GM12891 (cell line): ENCODE data around the gene SPATA7.
"Not testable (repeated sequence)": the region's sequence is repeated elsewhere in the genome, so short reads cannot be mapped to it uniquely, and the experiment has no call there.

Experiments
- DNase-seq: peaks from one replicate; pipeline ENCODE4 v3.0.0; 2011; ENCODE audit warnings: low spot score; ENCODE audit not compliant: insufficient read length
- FAIRE-seq: peaks from 2 replicates; lab custom pipeline; 2011; peaks lifted over from hg19 to GRCh38; lab: Jason Lieb, UNC
- PAX5 ChIP-seq: IDR thresholded peaks from 2 replicates; pipeline ENCODE4 v1.6.1; 2011; ENCODE audit warnings: low read length, moderate library complexity, mild to moderate bottlenecking; ENCODE audit not compliant: insufficient read depth, severe bottlenecking
- POLR2A ChIP-seq: IDR thresholded peaks from 2 replicates; pipeline ENCODE4 v1.6.1; 2011; ENCODE audit warnings: low read depth, low read length, control low read depth
- POLR2AphosphoS5 ChIP-seq: IDR thresholded peaks from 2 replicates; pipeline ENCODE4 v1.6.1; 2011; ENCODE audit warnings: low read depth, low read length, control low read depth
- POU2F2 ChIP-seq: IDR thresholded peaks from 2 replicates; pipeline ENCODE4 v1.6.1; 2011; ENCODE audit warnings: low read depth, mild to moderate bottlenecking, control low read depth, low read length, moderate library complexity
- SPI1 ChIP-seq: IDR thresholded peaks from 2 replicates; pipeline ENCODE4 v1.6.1; 2011; ENCODE audit warnings: low read depth, low read length, control low read depth
- TAF1 ChIP-seq: IDR thresholded peaks from 2 replicates; pipeline ENCODE4 v1.6.1; 2011; ENCODE audit warnings: low read depth, low read length, control low read depth

SPATA7 gene

DNA sequence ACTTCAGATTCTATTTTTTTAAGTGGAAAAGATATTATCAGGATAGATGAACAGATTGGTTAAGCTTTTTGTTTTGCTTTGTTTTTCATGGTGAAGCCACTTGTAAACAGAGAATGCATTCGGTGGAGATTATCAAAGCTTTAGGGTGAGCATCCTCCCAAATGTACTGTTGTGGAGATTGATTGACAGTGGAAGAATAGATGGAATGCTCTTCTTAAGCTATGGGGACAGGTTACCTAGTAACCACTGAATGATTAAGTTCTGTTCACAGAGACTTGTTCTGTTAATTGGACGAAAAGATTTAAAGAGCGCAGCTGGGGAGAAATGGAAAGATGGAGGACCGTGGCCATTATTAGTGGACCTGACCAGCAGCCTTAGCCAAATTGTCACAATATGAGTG, 21.8 kb upstream of the SPATA7 start:
- no peak for FAIRE-seq
- TF ChIP-seq SPI1: no peak
- TF ChIP-seq POU2F2: no peak
- TF ChIP-seq TAF1: no peak
- TF ChIP-seq POLR2AphosphoS5: no peak
- TF ChIP-seq POLR2A: no peak
- no peak for TF ChIP-seq PAX5

GRCh38 chr14:88364710-88365413, 20.6 kb upstream of the SPATA7 start:
- DNase-seq: no peak
- no peak for FAIRE-seq
- TF ChIP-seq POLR2A: no peak
- no peak for TF ChIP-seq SPI1
- no peak for TF ChIP-seq PAX5
- TF ChIP-seq TAF1: no peak
- no peak for TF ChIP-seq POLR2AphosphoS5
- no peak for TF ChIP-seq POU2F2

More for the DNA sequence above, 21.8 kb upstream of the SPATA7 start:
- no peak for DNase-seq

GRCh38 chr14:88369496-88369895, 16.0 kb upstream of the SPATA7 start:
- DNase-seq: no peak
- no peak for FAIRE-seq
- TF ChIP-seq SPI1: no peak
- TF ChIP-seq POLR2A: no peak
- TF ChIP-seq POLR2AphosphoS5: no peak
- TF ChIP-seq PAX5: no peak
- no peak for TF ChIP-seq POU2F2
- TF ChIP-seq TAF1: no peak

DNA sequence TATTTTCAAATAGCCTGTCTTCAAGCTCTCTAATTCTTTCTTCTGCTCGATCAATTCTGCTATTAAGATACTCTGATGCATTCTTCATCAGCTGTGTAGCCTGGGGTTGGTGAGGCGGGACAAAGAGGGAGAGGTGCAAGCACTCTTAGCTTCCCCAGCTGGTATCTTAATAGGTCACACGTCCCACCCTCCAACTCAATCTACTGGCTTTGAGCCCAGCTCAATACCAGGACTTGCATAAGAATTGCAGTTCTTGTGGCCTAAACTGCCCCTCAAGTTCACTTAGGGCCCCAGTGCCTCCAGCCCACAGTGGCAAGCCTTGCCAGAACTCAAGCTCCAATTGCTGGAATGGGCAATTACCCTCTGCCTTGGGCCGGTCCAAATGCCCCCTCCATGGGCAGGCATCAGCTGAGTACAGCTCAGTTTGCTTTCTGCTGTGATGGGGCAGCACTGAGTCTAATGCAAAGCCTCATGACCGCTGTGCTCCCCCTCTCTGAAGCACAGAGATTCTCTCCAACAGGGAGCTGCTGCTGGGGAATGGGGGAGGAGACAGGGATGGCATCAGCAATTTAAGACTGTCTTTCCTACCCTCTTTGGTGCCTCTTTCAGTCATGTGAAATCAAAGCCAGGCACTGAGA, 5.6 kb upstream of the SPATA7 start:
- DNase-seq: no peak

GRCh38 chr14:88380405-88380804, 5.1 kb upstream of the SPATA7 start:
- no peak for TF ChIP-seq TAF1
- no peak for DNase-seq
- no peak for FAIRE-seq

More for the DNA sequence above, 5.6 kb upstream of the SPATA7 start:
- FAIRE-seq: no peak
- TF ChIP-seq PAX5 (no peak), POLR2AphosphoS5 (no peak), POU2F2 (no peak), SPI1 (no peak), TAF1 (no peak), POLR2A (no peak)

- FAIRE-seq, DNase-seq: not testable (repeated sequence)
Observed at GRCh38 chr14:88381634-88382033, 3.8 kb upstream of the SPATA7 start.

DNA sequence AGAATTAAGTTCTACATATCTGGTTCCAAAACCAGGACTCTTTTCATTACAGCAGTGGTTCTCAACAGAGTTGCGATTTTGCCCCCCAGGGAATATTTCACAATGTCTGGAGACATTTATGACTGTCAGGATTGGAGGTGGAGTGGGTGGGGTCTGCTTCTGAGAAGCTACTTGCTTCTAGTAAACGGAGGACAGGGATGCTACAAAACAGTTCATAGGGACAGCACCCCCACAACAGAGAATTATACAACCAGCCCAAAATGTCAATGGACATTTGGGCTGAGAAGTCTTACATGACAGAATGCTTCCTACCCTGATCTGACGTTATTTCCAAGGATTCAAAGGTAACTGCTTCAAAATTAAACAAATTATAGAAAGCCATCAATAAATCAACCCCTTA, 739 bp upstream of the SPATA7 start:
- no peak for FAIRE-seq
- no peak for DNase-seq
- TF ChIP-seq POLR2A (no peak), PAX5 (no peak), TAF1 (no peak), POU2F2 (no peak), POLR2AphosphoS5 (no peak), SPI1 (no peak)

- TF ChIP-seq PAX5 (no peak), POU2F2 (0 out of 2 replicates have a peak, but pooled peaks have one; percentile 30)
- no peak for DNase-seq
- FAIRE-seq: no peak
Observed at GRCh38 chr14:88386256-88386794, 868 bp downstream of the SPATA7 start.

GRCh38 chr14:88388741-88389282, 3.4 kb downstream of the SPATA7 start:
- no peak for TF ChIP-seq POU2F2
- no peak for TF ChIP-seq POLR2AphosphoS5
- TF ChIP-seq SPI1: no peak
- TF ChIP-seq POLR2A: no peak
- TF ChIP-seq TAF1: no peak
- DNase-seq (no peak), FAIRE-seq (no peak)

DNA sequence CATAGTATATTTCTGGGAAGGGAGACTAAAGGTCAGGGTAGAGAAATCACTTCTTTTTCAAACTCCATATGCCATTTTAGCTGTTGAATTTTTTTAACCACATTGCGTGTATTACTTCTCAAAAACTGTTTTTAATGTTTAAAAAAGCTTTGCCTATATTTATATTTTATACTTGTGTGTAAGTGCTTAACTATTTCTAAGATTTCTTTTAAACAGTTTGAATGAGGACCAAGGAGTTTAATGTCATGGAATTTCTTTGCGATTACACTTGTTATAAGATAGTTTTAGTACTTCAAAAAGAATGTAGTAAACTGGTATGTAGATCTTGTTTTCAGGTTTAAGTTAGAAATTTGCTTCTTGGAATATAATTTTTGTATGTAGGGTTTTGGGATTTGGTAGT, 7.2 kb downstream of the SPATA7 start:
- no peak for DNase-seq
- TF ChIP-seq SPI1 (no peak), PAX5 (no peak), POLR2AphosphoS5 (no peak), TAF1 (no peak), POLR2A (no peak), POU2F2 (no peak)

More for the DNA sequence above, 7.2 kb downstream of the SPATA7 start:
- FAIRE-seq: no peak
